HG03066 (cell line): ENCODE data around the gene COL20A1.

ENCODE experiments used
- ATAC-seq: cut with Tn5 transposase; IDR thresholded peaks from one replicate; pipeline ENCODE4 v1.9.1; 2021; ENCODE audit warnings: low read depth; ENCODE audit not compliant: unreplicated experiment

COL20A1 gene

DNA sequence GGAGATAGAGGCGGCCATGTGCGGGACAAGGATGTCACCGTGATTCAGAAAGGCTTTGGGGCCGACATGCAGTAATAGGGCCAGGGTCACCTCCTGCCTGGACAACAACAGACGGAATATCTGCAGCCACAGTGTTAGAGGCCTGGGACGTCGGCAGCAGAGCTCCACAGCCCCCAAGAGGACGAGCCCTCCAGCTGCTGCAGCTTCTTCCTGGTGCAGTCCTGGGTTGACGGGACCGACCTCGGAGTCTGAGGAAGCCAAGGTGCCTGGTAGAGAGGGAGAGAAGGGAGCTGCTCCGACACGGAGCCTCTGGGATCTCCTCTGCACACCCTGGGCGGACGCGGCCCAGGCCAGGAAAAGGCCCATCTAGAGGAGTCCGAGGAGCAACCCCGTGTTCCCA, 91.3 kb downstream of the COL20A1 start:
- ATAC-seq: no peak
